ENCODE data around the gene COG5.

Gene COG5

GRCh38 chr7:107505997-107506673 lies 57.6 kb downstream of the COG5 start:
- no peak for DNase-seq (ENCODE audit: low spot score)

- DNase-seq (ENCODE audit: low spot score): no peak
Measured at GRCh38 chr7:107505362-107505761, 58.4 kb downstream of the COG5 start.

- DNase-seq (ENCODE audit: low spot score): no peak
Measured at GRCh38 chr7:107503687-107504086, 60.0 kb downstream of the COG5 start.

GRCh38 chr7:107502797-107503196 lies 60.9 kb downstream of the COG5 start:
- DNase-seq (ENCODE audit: low spot score): no peak

- no peak for DNase-seq (ENCODE audit: low spot score)
Measured at GRCh38 chr7:107502154-107502553, 61.6 kb downstream of the COG5 start.

- DNase-seq (ENCODE audit: low spot score): peak; percentile 55
Measured at GRCh38 chr7:107501593-107501992, 62.1 kb downstream of the COG5 start.

GRCh38 chr7:107499731-107500130 lies 64.0 kb downstream of the COG5 start:
- DNase-seq (ENCODE audit: low spot score): no peak

GRCh38 chr7:107495516-107495915 lies 68.2 kb downstream of the COG5 start:
- no peak for DNase-seq (ENCODE audit: low spot score)

- DNase-seq (ENCODE audit: low spot score): no peak
Measured at GRCh38 chr7:107494884-107495283, 68.8 kb downstream of the COG5 start.

- DNase-seq (ENCODE audit: low spot score): no peak
Measured at GRCh38 chr7:107494315-107494751, 69.4 kb downstream of the COG5 start.

- no peak for DNase-seq (ENCODE audit: low spot score)
Measured at GRCh38 chr7:107492875-107493274, 70.8 kb downstream of the COG5 start.

GRCh38 chr7:107486041-107486440 lies 77.7 kb downstream of the COG5 start:
- DNase-seq (ENCODE audit: low spot score): no peak

- DNase-seq (ENCODE audit: low spot score): no peak
Measured at GRCh38 chr7:107482571-107482970, 81.1 kb downstream of the COG5 start.

- DNase-seq (ENCODE audit: low spot score): no peak
Measured at GRCh38 chr7:107480932-107481331, 82.8 kb downstream of the COG5 start.

GRCh38 chr7:107479303-107479702 lies 84.4 kb downstream of the COG5 start:
- no peak for DNase-seq (ENCODE audit: low spot score)

- DNase-seq (ENCODE audit: low spot score): no peak
Measured at GRCh38 chr7:107474104-107474521, 89.6 kb downstream of the COG5 start.

GRCh38 chr7:107472116-107472515 lies 91.6 kb downstream of the COG5 start:
- no peak for DNase-seq (ENCODE audit: low spot score)

- DNase-seq (ENCODE audit: low spot score): no peak
Measured at GRCh38 chr7:107471292-107472070, 92.2 kb downstream of the COG5 start.

GRCh38 chr7:107469929-107470328 lies 93.8 kb downstream of the COG5 start, which contains the start of gene GPR22:
Gene GPR22 (plus strand): TSS chr7:107470057. CDS start chr7:107474061, 4,004 bp downstream.
- no peak for DNase-seq (ENCODE audit: low spot score)

- no peak for DNase-seq (ENCODE audit: low spot score)
Measured at GRCh38 chr7:107468824-107469223, 94.9 kb downstream of the COG5 start.

- DNase-seq (ENCODE audit: low spot score): no peak
Measured at GRCh38 chr7:107467972-107468371, 95.7 kb downstream of the COG5 start.

GRCh38 chr7:107464666-107465226 lies 99.0 kb downstream of the COG5 start:
- DNase-seq (ENCODE audit: low spot score): no peak

All from D341Med (cell line).